GM12801 (cell line): ENCODE data around the gene CD52.

Experiments
- CTCF ChIP-seq: IDR thresholded peaks from one replicate; pipeline ENCODE4 v1.5.1; 2011; ENCODE audit warnings: control low read depth; ENCODE audit not compliant: insufficient read length; ENCODE audit errors: extremely low read depth

Gene CD52

GRCh38 chr1:26362331-26362730, 44.6 kb downstream of the CD52 start:
- no peak for TF ChIP-seq CTCF

- TF ChIP-seq CTCF = peak; percentile 73
Measured at GRCh38 chr1:26363549-26364448, 46.0 kb downstream of the CD52 start.

GRCh38 chr1:26364956-26365355, 47.2 kb downstream of the CD52 start:
- no peak for TF ChIP-seq CTCF

- TF ChIP-seq CTCF = no peak
Measured at GRCh38 chr1:26367441-26367840, 49.7 kb downstream of the CD52 start.

- no peak for TF ChIP-seq CTCF
Measured at GRCh38 chr1:26368006-26368405, 50.2 kb downstream of the CD52 start.

- no peak for TF ChIP-seq CTCF
Measured at GRCh38 chr1:26368486-26368885, 50.7 kb downstream of the CD52 start.
